Panc1 (cell line): ENCODE results near the gene TMCO6. TPM values are rescaled to one million over a fixed set of nuclear protein-coding genes. Genes with fewer than 3 reads are reported as not detected.

Experiments
- ATAC-seq: fragments of 200-7000 bp; cut with Tn5 transposase; 2 replicates; pipeline ENCODE4 v1.9.1; 2020; ENCODE audit warnings: mild to moderate bottlenecking, moderate library complexity
- BruUV-seq: library from RNA; stranded (reverse); fragments of 400-500 nt; replicated peaks from 2 replicates; lab custom pipeline; 2021; lab: Mats Ljungman, UMichigan
- CTCF ChIA-PET: fragments of 300-600 bp; sonication (Branson Sonifier 250); formaldehyde crosslinking; loops from one replicate; lab custom pipeline; 2022; ENCODE audit warnings: antibody characterized with exemption; lab: Charles Lee
- POLR2A ChIA-PET: fragments of 300-600 bp; sonication (Branson Sonifier 250); formaldehyde crosslinking; loops from one replicate; lab custom pipeline; 2022; ENCODE audit warnings: antibody characterized with exemption; lab: Charles Lee
- DNase-seq: peaks from one replicate; pipeline ENCODE4 v3.0.0-alpha.2; 2010; ENCODE audit warnings: low read depth, low spot score
- H3K27ac ChIP-seq: 2 replicates; pipeline ENCODE4 v1.5.1; 2011; ENCODE audit warnings: mild to moderate bottlenecking, low read length, inconsistent platforms
- H3K27me3 ChIP-seq: fragments of 200-500 bp; sonication (Bioruptor generic); 2 replicates; pipeline ENCODE4 v1.6.0; 2014; ENCODE audit warnings: low read length, inconsistent platforms; ENCODE audit not compliant: control insufficient read depth, insufficient read depth
- H3K36me3 ChIP-seq: fragments of 200-500 bp; sonication (Bioruptor generic); 2 replicates; pipeline ENCODE4 v1.5.1; 2014; ENCODE audit warnings: inconsistent platforms, mild to moderate bottlenecking, low read length, moderate library complexity; ENCODE audit not compliant: control insufficient read depth, insufficient read depth
- H3K4me1 ChIP-seq: 2 replicates; pipeline ENCODE4 v1.5.1; 2011; ENCODE audit warnings: inconsistent platforms, mild to moderate bottlenecking, low read length, moderate library complexity; ENCODE audit not compliant: control insufficient read depth, insufficient read depth
- H3K4me3 ChIP-seq, 2 experiments: 2 replicates each; pipeline ENCODE4 v1.5.1; 2011 to 2012; ENCODE audit warnings: low read depth in 2 of 2, low read length in 2 of 2, mild to moderate bottlenecking in 2 of 2, inconsistent platforms in 1 of 2, moderate library complexity in 1 of 2
- H3K9me3 ChIP-seq: fragments of 200-500 bp; sonication (Bioruptor generic); 2 replicates; pipeline ENCODE4 v1.5.1; 2014; ENCODE audit warnings: low read depth, mild to moderate bottlenecking, inconsistent platforms, low read length, moderate library complexity; ENCODE audit not compliant: control insufficient read depth, insufficient read depth
- CTCF ChIP-seq: fragments of 450-650 bp; IDR thresholded peaks from 2 replicates; pipeline ENCODE4 v1.5.1; 2017; ENCODE audit warnings: mild to moderate bottlenecking
- POLR2AphosphoS5 ChIP-seq: IDR thresholded peaks from 2 replicates; pipeline ENCODE4 v1.6.1; 2012; ENCODE audit warnings: mild to moderate bottlenecking, low read depth, low read length, moderate library complexity
- REST ChIP-seq, 2 experiments: IDR thresholded peaks; 2 replicates each; pipeline ENCODE4 v1.6.1; 2011 to 2012; ENCODE audit warnings: low read depth in 2 of 2, control low read depth in 1 of 2, low read length in 1 of 2, mild to moderate bottlenecking in 1 of 2, moderate library complexity in 1 of 2; ENCODE audit not compliant: insufficient read depth in 1 of 2
- SIN3A ChIP-seq: IDR thresholded peaks from 2 replicates; pipeline ENCODE4 v1.6.1; 2012; ENCODE audit warnings: low read depth, mild to moderate bottlenecking, low read length, moderate library complexity, borderline replicate concordance; ENCODE audit not compliant: insufficient read depth
- TCF7L2 ChIP-seq: IDR thresholded peaks from 2 replicates; pipeline ENCODE4 v1.6.1; 2011; ENCODE audit warnings: mild to moderate bottlenecking, low read depth, low read length, inconsistent platforms
- in situ Hi-C: cut with HindIII; loops from 2 replicates; pipeline ENCODE4 v1.10.0; 2016; ENCODE audit warnings: low sequenced_read_pairs, low pct_unique_long_range_greater_than_20kb
- intact Hi-C: fragments of 100-400 bp; cut with micrococcal nuclease; formaldehyde crosslinking; loops from one replicate; pipeline ENCODE4 v1.10.0; 2022; ENCODE audit not compliant: unreplicated experiment
- total RNA-seq: library from RNA; stranded (reverse); gene quantifications from one replicate; pipeline ENCODE4 v1.2.1, GENCODE V29; 2021; ENCODE audit not compliant: unreplicated experiment

The TMCO6 gene
- total RNA-seq, 1 experiment from 2014 or later, result 18.9 TPM

- peaks cover 18% of the 10 kb centered on the region for H3K36me3 ChIP-seq
- H3K9me3 ChIP-seq, result no peaks in the 10 kb centered on the region
- ChIA-PET CTCF (no interaction called here), POLR2A (no interaction called here)
- no peaks in the 10 kb centered on the region for H3K4me1 ChIP-seq
- intact Hi-C loops, result no loop called here
- no peak for ATAC-seq
- no peak overlapping the region for H3K27ac ChIP-seq
- no peaks in the 10 kb centered on the region for H3K27me3 ChIP-seq
- no TSS peak for BruUV-seq
- DNase-seq, result no peak
- H3K4me3 ChIP-seq, result no peak overlapping the region
- TF ChIP-seq TCF7L2 (no peak), CTCF (no peak), SIN3A (no peak), REST (IDR thresholded peaks at IDR 0.05; ENCODE audit: insufficient read depth in 1 of 2, low read depth in 2 of 2, low read length in 1 of 2) (no peak), POLR2AphosphoS5 (no peak)
- in situ Hi-C loops, result no loop called here
Observed at GRCh38 chr5:140678993-140679392, 39.7 kb downstream of the TMCO6 start.

- TF ChIP-seq POLR2AphosphoS5, result no peak
- no peak for TF ChIP-seq SIN3A
- no peak for TF ChIP-seq CTCF
- TF ChIP-seq TCF7L2, result no peak
- TF ChIP-seq REST (IDR thresholded peaks at IDR 0.05; ENCODE audit: insufficient read depth in 1 of 2, low read depth in 2 of 2, low read length in 1 of 2), result no peak
- Histone ChIP-seq H3K36me3 (peaks cover 37% of the 10 kb centered on the region), H3K27me3 (no peaks in the 10 kb centered on the region), H3K4me1 (peaks cover 3% of the 10 kb centered on the region), H3K9me3 (no peaks in the 10 kb centered on the region), H3K27ac (peak overlapping the region; percentile 94), H3K4me3 (peak overlapping the region; percentile 86 to 98)
- ChIA-PET CTCF (no interaction called here), POLR2A (interaction anchor here (0.6 to 1.0 kb wide), 3 partner anchors 8 to 20 kb away, joined by 3 to 4 read pairs (median 3); no protein-coding TSS in a partner anchor)
- DNase-seq, result no peak
- no peak for ATAC-seq
- in situ Hi-C loops (no loop called here), intact Hi-C loops (no loop called here)
- TSS peak; percentile 85 for BruUV-seq
Observed at GRCh38 chr5:140690376-140690932, 51.2 kb downstream of the TMCO6 start.
